Measurements from ENCODE around the gene PLA2G2F.

Gene PLA2G2F

DNA sequence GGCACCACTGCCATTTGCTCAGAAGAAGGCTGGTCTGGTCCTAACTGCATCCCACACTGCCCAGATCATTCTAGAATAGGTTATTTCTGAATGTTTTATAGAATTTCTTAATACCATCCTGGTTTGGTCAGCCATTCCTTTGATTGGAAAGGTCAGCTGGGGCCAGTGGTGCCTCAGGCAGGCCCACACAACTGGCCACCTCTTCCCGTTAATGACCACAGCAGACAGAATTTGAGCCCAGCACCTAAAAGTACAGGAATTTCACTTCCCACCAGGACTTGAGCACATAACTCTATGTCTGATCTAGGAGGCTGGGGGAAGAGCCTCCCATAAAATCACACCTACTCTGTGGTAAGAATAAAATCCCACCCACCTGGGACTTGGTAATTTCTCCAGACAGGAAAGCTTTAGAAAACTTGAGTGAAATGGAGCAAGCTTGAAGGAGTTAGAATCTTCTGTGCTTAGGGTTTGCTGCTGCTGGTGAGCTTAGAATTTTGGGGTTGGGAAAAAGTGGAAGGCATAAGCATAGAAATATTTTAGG, 53.8 kb downstream of the PLA2G2F start:
- no peak for DNase-seq

GRCh38 chr1:20194224-20194623, 55.1 kb downstream of the PLA2G2F start:
- DNase-seq, result no peak

- no peak for DNase-seq
Observed at GRCh38 chr1:20194757-20195461, 55.8 kb downstream of the PLA2G2F start.

DNA sequence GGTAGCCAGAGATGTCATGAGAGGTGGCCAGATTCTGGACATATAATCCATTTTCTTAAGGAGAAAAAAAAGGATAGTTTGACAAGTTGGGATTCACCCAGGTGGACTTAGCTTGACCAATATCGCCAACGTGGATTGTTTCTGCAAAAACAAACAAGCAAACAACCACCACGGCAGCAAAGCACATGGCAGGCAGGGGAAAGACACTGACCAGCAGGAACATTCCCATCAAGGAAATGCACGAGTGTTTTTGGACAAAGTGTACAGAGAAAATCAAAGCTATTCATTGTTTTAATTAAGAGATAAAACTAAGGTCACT, 56.3 kb downstream of the PLA2G2F start:
- DNase-seq, result no peak

DNA sequence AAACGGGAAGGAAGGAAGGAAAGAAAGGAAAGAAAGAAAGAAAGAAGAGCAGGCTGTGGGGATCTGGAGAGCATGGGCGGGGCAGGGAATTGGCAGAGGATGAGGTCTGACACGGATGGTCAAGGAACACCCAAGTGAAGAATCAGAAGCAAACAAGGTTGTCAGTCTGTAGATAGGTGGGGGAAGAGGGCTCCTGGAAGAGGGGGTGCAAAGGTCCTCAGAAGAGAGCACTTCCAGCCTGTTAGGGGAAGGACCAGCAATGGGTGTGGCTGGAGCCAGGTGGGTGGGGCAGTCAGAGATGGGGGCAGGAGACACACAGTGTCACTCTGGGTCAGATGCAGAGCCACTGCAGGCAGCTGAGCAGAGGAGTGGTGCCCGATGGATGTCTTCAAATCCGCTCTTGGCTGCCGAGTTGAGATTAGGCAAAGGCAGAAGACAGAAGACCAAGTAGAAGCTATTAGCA, 58.2 kb downstream of the PLA2G2F start:
- DNase-seq, result no peak

- DNase-seq, result no peak
Observed at GRCh38 chr1:20198296-20198695, 59.2 kb downstream of the PLA2G2F start.

DNA sequence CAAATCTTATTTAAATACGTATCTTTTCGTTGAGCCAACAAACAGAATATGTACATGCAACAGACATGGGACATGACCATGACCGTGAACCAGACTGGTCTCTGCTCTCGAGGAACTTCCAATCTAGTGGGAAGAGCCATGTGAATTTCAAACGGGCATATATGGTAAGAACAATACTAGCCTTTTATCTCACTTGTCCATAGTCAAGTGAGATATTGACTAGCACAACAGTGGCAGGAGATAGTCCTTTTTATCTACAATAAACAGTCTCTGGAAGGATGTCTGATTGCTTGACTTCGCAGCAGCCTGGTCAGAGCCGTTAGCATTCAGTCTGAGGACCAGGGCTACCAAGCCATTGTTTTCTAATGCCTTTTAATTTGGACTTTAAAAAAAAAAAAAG, 59.8 kb downstream of the PLA2G2F start:
- DNase-seq, result no peak

GRCh38 chr1:20199403-20199802, 60.3 kb downstream of the PLA2G2F start:
- DNase-seq, result no peak

GRCh38 chr1:20199840-20200239, 60.7 kb downstream of the PLA2G2F start:
- DNase-seq, result no peak
